HEK293T (cell line): Measurements from ENCODE around the gene R3HDML.
"Not testable (repeated sequence)": the region's sequence is repeated elsewhere in the genome, so short reads cannot be mapped to it uniquely, and the experiment has no call there.

ENCODE experiments used
- CTCF ChIA-PET: fragments of 350-600 bp; formaldehyde crosslinking; extraction: SDS; loops from one replicate; lab custom pipeline; 2021; ENCODE audit warnings: antibody characterized with exemption, inconsistent platforms; lab: Yijun Ruan, JAX
- POLR2A ChIA-PET: fragments of 350-600 bp; formaldehyde crosslinking; extraction: SDS; loops from one replicate; lab custom pipeline; 2020; ENCODE audit warnings: antibody characterized with exemption, inconsistent platforms; lab: Yijun Ruan, JAX
- DNase-seq: peaks from one replicate; pipeline ENCODE4 v3.0.0; 2012; ENCODE audit warnings: mixed read lengths; ENCODE audit errors: extremely low spot score
- ARNT ChIP-seq: fragments of 450-650 bp; IDR thresholded peaks from 2 replicates; pipeline ENCODE4 v1.6.1; 2017; ENCODE audit warnings: mild to moderate bottlenecking
- BHLHE40 ChIP-seq: fragments of 450-650 bp; IDR thresholded peaks from 2 replicates; pipeline ENCODE4 v1.6.1; 2016; ENCODE audit warnings: mild to moderate bottlenecking, moderate library complexity, borderline replicate concordance
- CTBP1 ChIP-seq: fragments of 450-650 bp; IDR thresholded peaks from 2 replicates; pipeline ENCODE4 v1.6.1; 2016; ENCODE audit warnings: borderline replicate concordance
- ELF4 ChIP-seq: fragments of 450-650 bp; IDR thresholded peaks from 2 replicates; pipeline ENCODE4 v1.6.1; 2017; ENCODE audit warnings: antibody characterized with exemption
- FOXA1 ChIP-seq: fragments of 450-650 bp; IDR thresholded peaks from 2 replicates; pipeline ENCODE4 v1.6.1; 2016; ENCODE audit warnings: mild to moderate bottlenecking
- FOXK2 ChIP-seq: fragments of 450-650 bp; IDR thresholded peaks from 2 replicates; pipeline ENCODE4 v1.6.1; 2016; ENCODE audit warnings: mild to moderate bottlenecking
- FOXM1 ChIP-seq: fragments of 450-650 bp; IDR thresholded peaks from 2 replicates; pipeline ENCODE4 v1.6.1; 2017; ENCODE audit warnings: mild to moderate bottlenecking, borderline replicate concordance
- HDGF ChIP-seq: fragments of 450-650 bp; IDR thresholded peaks from 2 replicates; pipeline ENCODE4 v1.6.1; 2017; ENCODE audit warnings: antibody characterized with exemption, borderline replicate concordance
- L3MBTL2 ChIP-seq: fragments of 450-650 bp; conservative IDR thresholded peaks from 2 replicates; pipeline ENCODE4 v1.6.1; 2016; ENCODE audit warnings: mild to moderate bottlenecking
- LEF1 ChIP-seq: fragments of 450-650 bp; IDR thresholded peaks from 2 replicates; pipeline ENCODE4 v1.6.1; 2017; ENCODE audit warnings: mild to moderate bottlenecking, borderline replicate concordance
- NFRKB ChIP-seq: fragments of 450-650 bp; IDR thresholded peaks from 2 replicates; pipeline ENCODE4 v1.6.1; 2016; ENCODE audit warnings: mild to moderate bottlenecking, moderate library complexity
- PKNOX1 ChIP-seq: fragments of 450-650 bp; IDR thresholded peaks from 2 replicates; pipeline ENCODE4 v1.6.1; 2016
- SP1 ChIP-seq: fragments of 450-650 bp; IDR thresholded peaks from 2 replicates; pipeline ENCODE4 v1.6.1; 2017
- SUZ12 ChIP-seq: fragments of 450-650 bp; IDR thresholded peaks from 2 replicates; pipeline ENCODE4 v1.6.1; 2016; ENCODE audit warnings: mild to moderate bottlenecking
- TARDBP ChIP-seq: fragments of 450-650 bp; IDR thresholded peaks from 2 replicates; pipeline ENCODE4 v1.6.1; 2016
- ZNF384 ChIP-seq: fragments of 450-650 bp; IDR thresholded peaks from 2 replicates; pipeline ENCODE4 v1.6.1; 2016

Gene R3HDML

GRCh38 chr20:44336725-44337380 is at the start of gene R3HDML:
TSS of gene R3HDML (plus strand) at chr20:44337043. CDS start at chr20:44337158, 115 bp downstream.
- no peak for DNase-seq
- CTCF ChIA-PET = no interaction called here
- POLR2A ChIA-PET = interaction anchor here (1.1 kb wide), 1 partner anchor 26 kb away, joined by 3 read pairs; the partner anchor contains the start of gene FITM2
- no peak for TF ChIP-seq NFRKB
- TF ChIP-seq ZNF384 = no peak
- no peak for TF ChIP-seq FOXK2
- no peak for TF ChIP-seq SUZ12
- TF ChIP-seq FOXA1 = no peak
- no peak for TF ChIP-seq CTBP1

GRCh38 chr20:44287272-44288097 is 49.4 kb upstream of the R3HDML start:
- no peak for DNase-seq
- no peak for TF ChIP-seq NFRKB
- no peak for TF ChIP-seq CTBP1
- no peak for TF ChIP-seq BHLHE40
- ChIA-PET CTCF (no interaction called here), POLR2A (no interaction called here)

GRCh38 chr20:44288252-44288651 is 48.6 kb upstream of the R3HDML start:
- no peak for DNase-seq
- CTCF ChIA-PET = no interaction called here
- POLR2A ChIA-PET = no interaction called here
- TF ChIP-seq FOXM1 (no peak), FOXK2 (no peak), ARNT (no peak), LEF1 (no peak), PKNOX1 (no peak)

GRCh38 chr20:44291754-44292153 is 45.1 kb upstream of the R3HDML start:
- no peak for DNase-seq
- ChIA-PET CTCF (no interaction called here), POLR2A (no interaction called here)
- TF ChIP-seq TARDBP (no peak), BHLHE40 (no peak), CTBP1 (no peak), FOXM1 (no peak), ZNF384 (no peak), FOXK2 (no peak), ARNT (no peak), SP1 (no peak), LEF1 (no peak), L3MBTL2 (no peak), SUZ12 (no peak), NFRKB (no peak)

- CTCF ChIA-PET = interaction anchor here (1.1 kb wide), 1 partner anchor 14 kb away, joined by 5 read pairs; no protein-coding TSS in a partner anchor
- TF ChIP-seq FOXA1 (no peak), HDGF (no peak)
- no peak for DNase-seq
- POLR2A ChIA-PET = no interaction called here
Measured at GRCh38 chr20:44296011-44296410, 40.8 kb upstream of the R3HDML start.

GRCh38 chr20:44297721-44298120 is 39.1 kb upstream of the R3HDML start:
- TF ChIP-seq CTBP1 = no peak
- TF ChIP-seq NFRKB = no peak
- TF ChIP-seq HDGF = no peak
- no peak for TF ChIP-seq BHLHE40
- TF ChIP-seq ARNT = no peak
- TF ChIP-seq L3MBTL2 = no peak
- TF ChIP-seq FOXK2 = no peak
- no peak for TF ChIP-seq PKNOX1
- TF ChIP-seq FOXM1 = no peak
- TF ChIP-seq FOXA1 = no peak
- TF ChIP-seq SP1 = no peak
- TF ChIP-seq ZNF384 = no peak
- no peak for TF ChIP-seq TARDBP
- no peak for TF ChIP-seq LEF1
- TF ChIP-seq ELF4 = no peak
- no peak for TF ChIP-seq SUZ12
- ChIA-PET CTCF (interaction anchor here (1.5 kb wide), 1 partner anchor 13 kb away, joined by 7 read pairs; the partner anchor contains the start of gene FITM2), POLR2A (no interaction called here)
- DNase-seq = no peak

GRCh38 chr20:44299011-44299535 is 37.8 kb upstream of the R3HDML start:
- POLR2A ChIA-PET, DNase-seq: not testable (repeated sequence)
- CTCF ChIA-PET = interaction anchor here (1.5 kb wide), 1 partner anchor 12 kb away, joined by 7 read pairs; the partner anchor contains the start of gene FITM2
